Measurements from ENCODE around the gene TLR4. TPM values are rescaled to one million over a fixed set of nuclear protein-coding genes. Genes with fewer than 3 reads are reported as not detected.

Gene TLR4
- total RNA-seq, 4 donors from 2014 or later = 9.8 to 31.5 (median 19.9) TPM

DNA sequence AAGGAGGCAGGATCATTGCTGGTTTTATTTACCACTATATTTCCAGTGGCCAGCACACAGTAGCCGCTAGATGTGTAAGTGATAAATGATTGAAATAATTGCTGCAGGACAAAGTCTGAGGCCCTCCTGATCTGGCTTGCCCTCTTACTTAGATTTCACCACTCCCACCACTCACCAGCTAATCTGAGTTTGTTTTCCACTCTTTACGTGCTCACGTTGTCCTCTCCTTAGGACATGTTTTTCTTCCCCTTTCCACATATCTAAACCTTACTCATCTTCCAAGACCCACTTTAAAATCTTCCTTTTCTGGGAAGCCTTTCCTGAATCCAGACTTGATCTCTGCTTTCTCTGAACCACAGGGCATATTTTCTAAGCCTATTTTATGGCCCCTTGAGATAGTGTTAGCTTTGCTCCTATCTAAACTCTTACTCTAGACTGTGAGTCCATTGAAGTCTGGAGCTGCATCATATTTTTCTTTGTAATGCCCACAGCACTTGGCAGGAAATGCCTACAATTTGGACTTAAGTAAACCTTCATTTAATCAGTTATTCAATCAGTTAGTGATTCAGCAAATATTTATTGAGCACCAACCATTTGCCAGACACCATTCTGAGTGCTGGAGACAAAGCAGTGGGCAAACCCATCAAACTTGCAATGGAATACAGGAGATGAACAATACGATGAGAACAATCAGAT, 2.4 kb downstream of the TLR4 start:
- H3K4me3 ChIP-seq = peak overlapping the region; percentile 14 to 49
- no peaks in the 10 kb centered on the region for H3K27me3 ChIP-seq
- TF ChIP-seq EP300 (IDR thresholded peaks at IDR 0.05) (no peak), POLR2A (IDR thresholded peaks at IDR 0.05) (no peak), POLR2AphosphoS5 (IDR thresholded peaks at IDR 0.05) (no peak)
- TF ChIP-seq, protein P1, sequence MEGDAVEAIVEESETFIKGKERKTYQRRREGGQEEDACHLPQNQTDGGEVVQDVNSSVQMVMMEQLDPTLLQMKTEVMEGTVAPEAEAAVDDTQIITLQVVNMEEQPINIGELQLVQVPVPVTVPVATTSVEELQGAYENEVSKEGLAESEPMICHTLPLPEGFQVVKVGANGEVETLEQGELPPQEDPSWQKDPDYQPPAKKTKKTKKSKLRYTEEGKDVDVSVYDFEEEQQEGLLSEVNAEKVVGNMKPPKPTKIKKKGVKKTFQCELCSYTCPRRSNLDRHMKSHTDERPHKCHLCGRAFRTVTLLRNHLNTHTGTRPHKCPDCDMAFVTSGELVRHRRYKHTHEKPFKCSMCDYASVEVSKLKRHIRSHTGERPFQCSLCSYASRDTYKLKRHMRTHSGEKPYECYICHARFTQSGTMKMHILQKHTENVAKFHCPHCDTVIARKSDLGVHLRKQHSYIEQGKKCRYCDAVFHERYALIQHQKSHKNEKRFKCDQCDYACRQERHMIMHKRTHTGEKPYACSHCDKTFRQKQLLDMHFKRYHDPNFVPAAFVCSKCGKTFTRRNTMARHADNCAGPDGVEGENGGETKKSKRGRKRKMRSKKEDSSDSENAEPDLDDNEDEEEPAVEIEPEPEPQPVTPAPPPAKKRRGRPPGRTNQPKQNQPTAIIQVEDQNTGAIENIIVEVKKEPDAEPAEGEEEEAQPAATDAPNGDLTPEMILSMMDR (IDR thresholded peaks at IDR 0.05) = no peak
- H3K27ac ChIP-seq = peak overlapping the region in 1 of 4 donors; percentile 51
- no peak for ATAC-seq
- H3K36me3 ChIP-seq = no peaks in the 10 kb centered on the region
- 55 to 70% methylated on average over 4 of the region's 4 CpGs for WGBS, 2 donors (ENCODE audit: low coverage in 1 of 2)
- H3K9me3 ChIP-seq = no peaks in the 10 kb centered on the region
- H3K4me1 ChIP-seq = peaks cover 0 to 28% (median 2%) of the 10 kb centered on the region in 3 donors

DNA sequence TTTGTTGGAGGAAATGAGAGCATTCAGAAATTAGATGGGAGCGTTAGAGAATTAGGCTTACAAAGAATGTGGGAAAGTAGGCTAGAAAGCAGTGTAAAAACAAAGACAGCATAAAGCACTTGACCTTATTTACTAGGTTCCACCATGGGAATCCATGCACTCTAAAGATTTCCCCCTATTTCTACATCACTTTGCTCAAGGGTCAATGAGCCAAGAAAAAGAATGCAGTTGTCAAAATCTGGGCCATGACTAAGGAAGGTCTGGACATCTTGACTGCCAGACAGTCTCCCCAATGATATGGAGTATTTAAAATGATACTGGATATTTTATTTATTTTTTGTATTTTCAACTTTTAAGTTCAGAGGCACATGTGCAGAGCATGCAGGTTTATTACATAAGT, 3.4 kb downstream of the TLR4 start:
- Histone ChIP-seq H3K4me3 (peak overlapping the region in 1 of 2 donors; percentile 49), H3K27me3 (no peaks in the 10 kb centered on the region), H3K4me1 (peaks cover 0 to 28% (median 2%) of the 10 kb centered on the region in 3 donors), H3K27ac (no peak overlapping the region), H3K9me3 (no peaks in the 10 kb centered on the region), H3K36me3 (peaks cover 0 to 10% of the 10 kb centered on the region in 2 donors)
- 63% methylated on average over 1 of the region's 1 CpG; no CpG with 5 or more reads in 1 of the 2 donors for WGBS, 2 donors (ENCODE audit: low coverage in 1 of 2)
- TF ChIP-seq, protein P1 (IDR thresholded peaks at IDR 0.05) = no peak
- TF ChIP-seq POLR2AphosphoS5 (IDR thresholded peaks at IDR 0.05) = no peak
- no peak for TF ChIP-seq EP300 (IDR thresholded peaks at IDR 0.05)
- no peak for TF ChIP-seq POLR2A (IDR thresholded peaks at IDR 0.05)
- no peak for ATAC-seq

DNA sequence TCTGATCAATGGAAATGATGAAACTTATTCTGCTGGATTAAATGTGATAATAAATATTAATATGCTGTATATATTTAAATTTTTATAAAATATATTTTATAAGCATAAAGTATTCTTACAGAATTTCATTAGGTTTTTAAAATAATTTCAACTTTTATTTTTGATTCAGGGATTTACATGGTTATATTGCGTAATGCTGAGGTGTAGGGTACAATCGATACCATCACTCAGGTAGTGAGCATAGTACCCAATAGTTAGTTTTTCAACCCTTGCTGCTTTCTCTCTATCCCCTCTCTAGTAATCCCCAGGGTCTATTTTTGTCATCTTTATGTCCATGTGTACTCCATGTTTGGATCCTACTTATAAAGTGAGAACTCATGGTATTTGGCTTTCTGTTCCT, 5.7 kb downstream of the TLR4 start:
- peaks cover 0 to 7% (median 0%) of the 10 kb centered on the region in 3 donors for H3K4me1 ChIP-seq
- no peak overlapping the region for H3K27ac ChIP-seq
- no peaks in the 10 kb centered on the region for H3K27me3 ChIP-seq
- ATAC-seq = no peak
- H3K4me3 ChIP-seq = no peak overlapping the region
- TF ChIP-seq, protein P1 (IDR thresholded peaks at IDR 0.05) = no peak
- TF ChIP-seq POLR2A (IDR thresholded peaks at IDR 0.05) = no peak
- TF ChIP-seq POLR2AphosphoS5 (IDR thresholded peaks at IDR 0.05) = no peak
- TF ChIP-seq EP300 (IDR thresholded peaks at IDR 0.05) = no peak
- WGBS, 2 donors (ENCODE audit: low coverage in 1 of 2) = 97 to 100% methylated on average over 2 of the region's 2 CpGs
- H3K36me3 ChIP-seq = peaks cover 0 to 33% of the 10 kb centered on the region in 2 donors
- no peaks in the 10 kb centered on the region for H3K9me3 ChIP-seq

DNA sequence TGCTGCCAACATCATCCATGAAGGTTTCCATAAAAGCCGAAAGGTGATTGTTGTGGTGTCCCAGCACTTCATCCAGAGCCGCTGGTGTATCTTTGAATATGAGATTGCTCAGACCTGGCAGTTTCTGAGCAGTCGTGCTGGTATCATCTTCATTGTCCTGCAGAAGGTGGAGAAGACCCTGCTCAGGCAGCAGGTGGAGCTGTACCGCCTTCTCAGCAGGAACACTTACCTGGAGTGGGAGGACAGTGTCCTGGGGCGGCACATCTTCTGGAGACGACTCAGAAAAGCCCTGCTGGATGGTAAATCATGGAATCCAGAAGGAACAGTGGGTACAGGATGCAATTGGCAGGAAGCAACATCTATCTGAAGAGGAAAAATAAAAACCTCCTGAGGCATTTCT, 10.1 kb downstream of the TLR4 start:
- Histone ChIP-seq H3K27me3 (no peaks in the 10 kb centered on the region), H3K36me3 (peaks cover 0 to 34% of the 10 kb centered on the region in 2 donors), H3K9me3 (no peaks in the 10 kb centered on the region), H3K4me1 (peaks cover 0 to 15% (median 0%) of the 10 kb centered on the region in 3 donors), H3K4me3 (no peak overlapping the region), H3K27ac (no peak overlapping the region)
- no peak for ATAC-seq
- no peak for TF ChIP-seq POLR2A (IDR thresholded peaks at IDR 0.05)
- WGBS, 2 donors (ENCODE audit: low coverage in 1 of 2) = 85 to 100% methylated on average over 1 to 4 of the region's 6 CpGs

DNA sequence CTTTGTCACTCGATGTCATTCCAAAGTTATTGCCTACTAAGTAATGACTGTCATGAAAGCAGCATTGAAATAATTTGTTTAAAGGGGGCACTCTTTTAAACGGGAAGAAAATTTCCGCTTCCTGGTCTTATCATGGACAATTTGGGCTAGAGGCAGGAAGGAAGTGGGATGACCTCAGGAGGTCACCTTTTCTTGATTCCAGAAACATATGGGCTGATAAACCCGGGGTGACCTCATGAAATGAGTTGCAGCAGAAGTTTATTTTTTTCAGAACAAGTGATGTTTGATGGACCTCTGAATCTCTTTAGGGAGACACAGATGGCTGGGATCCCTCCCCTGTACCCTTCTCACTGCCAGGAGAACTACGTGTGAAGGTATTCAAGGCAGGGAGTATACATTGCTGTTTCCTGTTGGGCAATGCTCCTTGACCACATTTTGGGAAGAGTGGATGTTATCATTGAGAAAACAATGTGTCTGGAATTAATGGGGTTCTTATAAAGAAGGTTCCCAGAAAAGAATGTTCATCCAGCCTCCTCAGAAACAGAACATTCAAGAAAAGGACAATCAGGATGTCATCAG, 11.3 kb downstream of the TLR4 start:
- no peak for ATAC-seq
- no peak for TF ChIP-seq POLR2A (IDR thresholded peaks at IDR 0.05)
- no peak for TF ChIP-seq EP300 (IDR thresholded peaks at IDR 0.05)
- TF ChIP-seq, protein P1 (IDR thresholded peaks at IDR 0.05) = no peak
- TF ChIP-seq POLR2AphosphoS5 (IDR thresholded peaks at IDR 0.05) = no peak
- Histone ChIP-seq H3K27ac (peak overlapping the region in 1 of 4 donors; percentile 21), H3K4me1 (peaks cover 4 to 27% (median 6%) of the 10 kb centered on the region in 3 donors), H3K27me3 (no peaks in the 10 kb centered on the region), H3K36me3 (peaks cover 0 to 34% of the 10 kb centered on the region in 2 donors), H3K9me3 (no peaks in the 10 kb centered on the region), H3K4me3 (no peak overlapping the region)
- 38 to 52% methylated on average over 5 of the region's 5 CpGs for WGBS, 2 donors (ENCODE audit: low coverage in 1 of 2)
